ENCODE measurements around the gene MAP6D1. TPM values are rescaled to one million over a fixed set of nuclear protein-coding genes. Genes with fewer than 3 reads are reported as not detected.

Gene MAP6D1
- total and polyA plus RNA-seq, 4 donors: 10.7 to 40.7 (median 23.1) TPM

DNA sequence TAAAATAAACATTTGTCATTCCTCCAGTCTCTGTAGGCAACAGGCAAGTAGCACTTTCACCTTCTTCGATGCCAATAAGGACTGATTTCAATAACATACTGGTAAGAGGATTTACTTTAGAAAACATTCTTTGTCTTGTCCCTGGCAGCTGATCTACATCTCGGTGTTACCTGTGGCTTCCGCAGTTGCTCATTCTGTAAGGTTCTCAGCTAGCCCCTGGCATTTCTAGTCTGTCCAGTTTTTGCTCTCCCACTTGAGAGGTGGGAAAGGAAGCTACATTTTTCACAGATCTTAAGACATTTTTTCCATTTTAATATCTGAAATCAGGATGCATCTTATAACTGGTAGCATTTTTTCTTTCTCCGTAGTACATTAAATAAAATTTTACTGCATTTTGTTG is 19.7 kb upstream of the MAP6D1 start:
- H3K4me3 ChIP-seq (ENCODE audit: low read depth, low read length): no peak overlapping the region
- WGBS (ENCODE audit: insufficient coverage): 100% methylated on average over 1 of the region's 4 CpGs
- no peak for DNase-seq (ENCODE audit: low read depth in 4 of 6, low spot score in 6 of 6)
- no peaks in the 10 kb centered on the region for H3K9me3 ChIP-seq (ENCODE audit: control insufficient read depth, insufficient read depth, low read length)
- no peak overlapping the region for H3K27ac ChIP-seq (ENCODE audit: low read depth, low read length)
- H3K36me3 ChIP-seq (ENCODE audit: control insufficient read depth, insufficient read depth, low read length): peaks cover 32% of the 10 kb centered on the region
- H3K27me3 ChIP-seq (ENCODE audit: control insufficient read depth, insufficient read depth, low read length): no peaks in the 10 kb centered on the region
- no peaks in the 10 kb centered on the region for H3K4me1 ChIP-seq (ENCODE audit: control insufficient read depth, insufficient read depth, low read length)

- Histone ChIP-seq H3K4me3 (ENCODE audit: low read depth, low read length) (no peak overlapping the region), H3K9me3 (ENCODE audit: control insufficient read depth, insufficient read depth, low read length) (no peaks in the 10 kb centered on the region), H3K27me3 (ENCODE audit: control insufficient read depth, insufficient read depth, low read length) (no peaks in the 10 kb centered on the region), H3K27ac (ENCODE audit: low read depth, low read length) (no peak overlapping the region), H3K36me3 (ENCODE audit: control insufficient read depth, insufficient read depth, low read length) (peaks cover 35% of the 10 kb centered on the region), H3K4me1 (ENCODE audit: control insufficient read depth, insufficient read depth, low read length) (no peaks in the 10 kb centered on the region)
- no peak for DNase-seq (ENCODE audit: low read depth in 4 of 6, low spot score in 6 of 6)
- no CpG with 5 or more reads among the region's 2 CpGs for WGBS (ENCODE audit: insufficient coverage)
These were observed 19.2 kb upstream of the MAP6D1 start for GRCh38 chr3:183844606-183845005.

DNA sequence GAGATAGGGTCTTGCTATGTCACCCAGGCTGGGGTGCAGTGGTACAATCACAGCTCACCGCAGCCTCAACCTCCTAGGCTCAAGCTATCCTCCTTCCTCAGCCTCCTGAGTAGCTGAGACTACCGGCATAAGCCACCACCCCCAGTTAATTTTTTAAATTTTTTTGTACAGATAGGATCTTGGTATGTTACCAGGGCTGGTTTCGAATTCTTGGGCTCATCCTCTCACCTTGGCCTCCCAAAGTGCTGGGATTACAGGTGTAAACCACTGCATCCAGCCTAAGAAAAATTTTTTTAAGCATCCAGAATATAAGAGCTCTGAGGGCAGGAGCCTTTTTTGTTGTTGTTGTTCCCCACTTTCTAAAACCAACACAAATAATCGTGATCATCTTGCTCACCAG is 14.4 kb upstream of the MAP6D1 start:
- peaks cover 35% of the 10 kb centered on the region for H3K36me3 ChIP-seq (ENCODE audit: control insufficient read depth, insufficient read depth, low read length)
- H3K27ac ChIP-seq (ENCODE audit: low read depth, low read length): no peak overlapping the region
- no peaks in the 10 kb centered on the region for H3K9me3 ChIP-seq (ENCODE audit: control insufficient read depth, insufficient read depth, low read length)
- H3K4me3 ChIP-seq (ENCODE audit: low read depth, low read length): no peak overlapping the region
- WGBS (ENCODE audit: insufficient coverage): no CpG with 5 or more reads among the region's 4 CpGs
- DNase-seq (ENCODE audit: low read depth in 4 of 6, low spot score in 6 of 6): no peak
- H3K27me3 ChIP-seq (ENCODE audit: control insufficient read depth, insufficient read depth, low read length): no peaks in the 10 kb centered on the region
- no peaks in the 10 kb centered on the region for H3K4me1 ChIP-seq (ENCODE audit: control insufficient read depth, insufficient read depth, low read length)

DNA sequence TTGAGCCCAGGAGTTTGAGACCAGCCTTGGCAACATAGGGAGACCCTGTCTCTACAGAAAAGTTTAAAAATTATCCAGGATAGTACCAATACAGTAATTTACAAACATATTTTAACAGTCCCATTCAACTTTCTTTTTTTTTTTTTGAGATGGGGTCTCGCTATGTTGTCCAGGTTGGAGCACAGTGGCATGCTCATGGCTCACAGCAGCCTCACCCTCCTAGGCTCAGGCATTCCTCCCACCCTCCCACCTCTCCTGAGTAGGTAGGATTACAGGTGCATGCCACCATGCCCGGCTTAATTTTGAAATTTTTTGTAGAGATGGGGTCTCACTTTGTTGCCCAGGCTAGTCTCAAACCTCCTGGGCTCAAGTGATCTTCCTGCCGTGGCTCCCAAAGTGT is 12.5 kb upstream of the MAP6D1 start:
- Histone ChIP-seq H3K27ac (ENCODE audit: low read depth, low read length) (no peak overlapping the region), H3K9me3 (ENCODE audit: control insufficient read depth, insufficient read depth, low read length) (no peaks in the 10 kb centered on the region), H3K36me3 (ENCODE audit: control insufficient read depth, insufficient read depth, low read length) (peaks cover 27% of the 10 kb centered on the region), H3K4me3 (ENCODE audit: low read depth, low read length) (no peak overlapping the region), H3K4me1 (ENCODE audit: control insufficient read depth, insufficient read depth, low read length) (no peaks in the 10 kb centered on the region), H3K27me3 (ENCODE audit: control insufficient read depth, insufficient read depth, low read length) (no peaks in the 10 kb centered on the region)
- WGBS (ENCODE audit: insufficient coverage): 100% methylated on average over 2 of the region's 3 CpGs
- no peak for DNase-seq (ENCODE audit: low read depth in 4 of 6, low spot score in 6 of 6)

DNA sequence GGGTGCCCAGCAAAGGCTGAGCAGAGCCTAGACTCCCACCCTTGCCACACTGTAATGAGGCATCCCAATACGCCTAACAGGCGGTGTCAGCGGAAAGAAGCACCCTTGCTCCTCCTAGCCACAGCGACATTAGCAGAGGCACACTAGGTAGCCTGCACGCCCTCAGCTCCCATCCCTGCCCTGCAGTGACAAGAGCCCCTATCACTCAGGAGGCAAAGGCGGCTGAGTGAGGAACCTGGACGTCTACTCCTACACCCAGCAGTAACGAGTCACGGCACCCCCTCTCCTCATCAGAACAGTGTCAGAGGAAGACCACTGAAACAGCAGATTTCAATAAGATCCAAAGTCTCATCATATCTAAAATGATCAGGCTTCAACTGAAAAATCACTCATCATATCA is 12.0 kb upstream of the MAP6D1 start:
- no peak for DNase-seq (ENCODE audit: low read depth in 4 of 6, low spot score in 6 of 6)
- Histone ChIP-seq H3K9me3 (ENCODE audit: control insufficient read depth, insufficient read depth, low read length) (no peaks in the 10 kb centered on the region), H3K4me1 (ENCODE audit: control insufficient read depth, insufficient read depth, low read length) (no peaks in the 10 kb centered on the region), H3K27ac (ENCODE audit: low read depth, low read length) (no peak overlapping the region), H3K4me3 (ENCODE audit: low read depth, low read length) (no peak overlapping the region), H3K36me3 (ENCODE audit: control insufficient read depth, insufficient read depth, low read length) (peaks cover 28% of the 10 kb centered on the region), H3K27me3 (ENCODE audit: control insufficient read depth, insufficient read depth, low read length) (no peaks in the 10 kb centered on the region)
- WGBS (ENCODE audit: insufficient coverage): 92% methylated on average over 9 of the region's 9 CpGs

- 32% methylated on average over 6 of the region's 6 CpGs for WGBS (ENCODE audit: insufficient coverage)
- peak in 1 of 6 donors; percentile 84 for DNase-seq (ENCODE audit: low read depth in 4 of 6, low spot score in 6 of 6)
These were observed 8.1 kb upstream of the MAP6D1 start for GRCh38 chr3:183833516-183833915.

DNA sequence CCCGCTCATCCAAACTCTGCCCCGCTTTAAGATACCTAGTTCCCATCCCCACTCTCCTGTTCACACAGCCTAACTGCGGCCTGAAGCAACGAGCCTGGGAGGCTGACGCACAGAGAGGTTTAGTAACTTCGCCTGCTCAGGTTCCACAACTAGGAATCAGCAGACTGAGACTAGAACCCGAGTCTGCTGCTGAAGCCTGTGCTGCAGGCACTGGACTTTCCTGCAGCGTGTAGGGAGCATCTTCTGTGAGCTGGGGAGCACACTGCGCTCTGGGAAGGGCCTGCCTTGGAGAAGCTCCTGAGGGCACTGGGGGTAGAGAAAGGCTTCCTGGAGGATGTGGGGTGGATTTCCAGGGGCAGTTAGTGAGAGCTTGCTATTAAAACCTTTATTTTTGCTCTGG is 4.8 kb upstream of the MAP6D1 start:
- H3K4me3 ChIP-seq (ENCODE audit: low read depth, low read length): no peak overlapping the region
- H3K36me3 ChIP-seq (ENCODE audit: control insufficient read depth, insufficient read depth, low read length): peaks cover 24% of the 10 kb centered on the region
- 96% methylated on average over 9 of the region's 9 CpGs for WGBS (ENCODE audit: insufficient coverage)
- no peak for DNase-seq (ENCODE audit: low read depth in 4 of 6, low spot score in 6 of 6)
- no peaks in the 10 kb centered on the region for H3K27me3 ChIP-seq (ENCODE audit: control insufficient read depth, insufficient read depth, low read length)
- peaks cover 11% of the 10 kb centered on the region for H3K4me1 ChIP-seq (ENCODE audit: control insufficient read depth, insufficient read depth, low read length)
- H3K27ac ChIP-seq (ENCODE audit: low read depth, low read length): no peak overlapping the region
- no peaks in the 10 kb centered on the region for H3K9me3 ChIP-seq (ENCODE audit: control insufficient read depth, insufficient read depth, low read length)

More at GRCh38 chr3:183833516-183833915, 8.1 kb upstream of the MAP6D1 start:
- Histone ChIP-seq H3K9me3 (ENCODE audit: control insufficient read depth, insufficient read depth, low read length) (no peaks in the 10 kb centered on the region), H3K4me1 (ENCODE audit: control insufficient read depth, insufficient read depth, low read length) (no peaks in the 10 kb centered on the region), H3K4me3 (ENCODE audit: low read depth, low read length) (no peak overlapping the region), H3K27me3 (ENCODE audit: control insufficient read depth, insufficient read depth, low read length) (no peaks in the 10 kb centered on the region), H3K36me3 (ENCODE audit: control insufficient read depth, insufficient read depth, low read length) (peaks cover 25% of the 10 kb centered on the region), H3K27ac (ENCODE audit: low read depth, low read length) (no peak overlapping the region)

DNA sequence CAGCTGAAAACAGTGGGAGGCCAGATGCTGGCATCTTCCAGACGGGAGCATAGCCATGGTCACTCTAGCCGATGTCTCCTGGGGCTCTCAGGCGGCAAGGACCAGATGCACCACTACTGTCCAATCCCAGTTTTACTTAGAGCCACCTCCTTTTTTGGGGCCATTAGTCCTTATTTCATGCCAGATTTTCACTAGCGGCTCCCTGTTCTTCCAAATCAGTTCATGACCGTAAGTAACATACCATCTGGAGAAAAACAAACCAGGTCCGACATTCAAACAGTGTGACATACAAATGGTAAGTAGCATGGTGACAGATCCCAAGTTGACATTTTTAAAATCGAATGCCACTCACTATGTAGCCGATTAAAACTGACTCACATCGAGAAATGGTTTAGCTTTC is 4.1 kb upstream of the MAP6D1 start:
- no peak overlapping the region for H3K27ac ChIP-seq (ENCODE audit: low read depth, low read length)
- no peak for DNase-seq (ENCODE audit: low read depth in 4 of 6, low spot score in 6 of 6)
- H3K27me3 ChIP-seq (ENCODE audit: control insufficient read depth, insufficient read depth, low read length): no peaks in the 10 kb centered on the region
- 69% methylated on average over 3 of the region's 9 CpGs for WGBS (ENCODE audit: insufficient coverage)
- H3K36me3 ChIP-seq (ENCODE audit: control insufficient read depth, insufficient read depth, low read length): peaks cover 24% of the 10 kb centered on the region
- H3K4me3 ChIP-seq (ENCODE audit: low read depth, low read length): no peak overlapping the region
- no peaks in the 10 kb centered on the region for H3K9me3 ChIP-seq (ENCODE audit: control insufficient read depth, insufficient read depth, low read length)
- H3K4me1 ChIP-seq (ENCODE audit: control insufficient read depth, insufficient read depth, low read length): peaks cover 16% of the 10 kb centered on the region

DNA sequence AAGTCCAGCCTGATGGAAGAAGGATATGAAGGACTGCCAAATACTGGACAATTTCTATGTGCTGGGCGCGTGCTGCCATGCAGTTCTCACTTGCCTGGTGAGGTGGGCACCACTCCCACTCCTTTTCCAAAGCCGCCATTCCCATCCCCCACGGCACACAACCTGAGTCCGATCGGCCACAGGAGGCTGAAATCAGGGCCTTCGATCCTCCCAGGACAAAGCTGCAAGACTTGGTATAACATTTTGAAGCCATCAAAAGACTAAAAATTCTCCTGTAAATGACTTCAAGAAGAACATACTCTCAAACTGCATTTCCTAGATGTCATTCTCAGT is 3.1 kb upstream of the MAP6D1 start:
- no peak for DNase-seq (ENCODE audit: low read depth in 4 of 6, low spot score in 6 of 6)
- Histone ChIP-seq H3K27me3 (ENCODE audit: control insufficient read depth, insufficient read depth, low read length) (no peaks in the 10 kb centered on the region), H3K27ac (ENCODE audit: low read depth, low read length) (no peak overlapping the region), H3K4me3 (ENCODE audit: low read depth, low read length) (no peak overlapping the region), H3K36me3 (ENCODE audit: control insufficient read depth, insufficient read depth, low read length) (peaks cover 24% of the 10 kb centered on the region), H3K9me3 (ENCODE audit: control insufficient read depth, insufficient read depth, low read length) (no peaks in the 10 kb centered on the region), H3K4me1 (ENCODE audit: control insufficient read depth, insufficient read depth, low read length) (peaks cover 18% of the 10 kb centered on the region)
- 96% methylated on average over 5 of the region's 7 CpGs for WGBS (ENCODE audit: insufficient coverage)

- Histone ChIP-seq H3K36me3 (ENCODE audit: control insufficient read depth, insufficient read depth, low read length) (peaks cover 21% of the 10 kb centered on the region), H3K27me3 (ENCODE audit: control insufficient read depth, insufficient read depth, low read length) (no peaks in the 10 kb centered on the region), H3K4me3 (ENCODE audit: low read depth, low read length) (no peak overlapping the region), H3K9me3 (ENCODE audit: control insufficient read depth, insufficient read depth, low read length) (no peaks in the 10 kb centered on the region), H3K4me1 (ENCODE audit: control insufficient read depth, insufficient read depth, low read length) (peaks cover 20% of the 10 kb centered on the region), H3K27ac (ENCODE audit: low read depth, low read length) (no peak overlapping the region)
- WGBS (ENCODE audit: insufficient coverage): 80% methylated on average over 12 of the region's 14 CpGs
- no peak for DNase-seq (ENCODE audit: low read depth in 4 of 6, low spot score in 6 of 6)
These were observed 2.6 kb upstream of the MAP6D1 start for GRCh38 chr3:183827809-183828537.
